ENCODE measurements around the gene WDR6.

DNA sequence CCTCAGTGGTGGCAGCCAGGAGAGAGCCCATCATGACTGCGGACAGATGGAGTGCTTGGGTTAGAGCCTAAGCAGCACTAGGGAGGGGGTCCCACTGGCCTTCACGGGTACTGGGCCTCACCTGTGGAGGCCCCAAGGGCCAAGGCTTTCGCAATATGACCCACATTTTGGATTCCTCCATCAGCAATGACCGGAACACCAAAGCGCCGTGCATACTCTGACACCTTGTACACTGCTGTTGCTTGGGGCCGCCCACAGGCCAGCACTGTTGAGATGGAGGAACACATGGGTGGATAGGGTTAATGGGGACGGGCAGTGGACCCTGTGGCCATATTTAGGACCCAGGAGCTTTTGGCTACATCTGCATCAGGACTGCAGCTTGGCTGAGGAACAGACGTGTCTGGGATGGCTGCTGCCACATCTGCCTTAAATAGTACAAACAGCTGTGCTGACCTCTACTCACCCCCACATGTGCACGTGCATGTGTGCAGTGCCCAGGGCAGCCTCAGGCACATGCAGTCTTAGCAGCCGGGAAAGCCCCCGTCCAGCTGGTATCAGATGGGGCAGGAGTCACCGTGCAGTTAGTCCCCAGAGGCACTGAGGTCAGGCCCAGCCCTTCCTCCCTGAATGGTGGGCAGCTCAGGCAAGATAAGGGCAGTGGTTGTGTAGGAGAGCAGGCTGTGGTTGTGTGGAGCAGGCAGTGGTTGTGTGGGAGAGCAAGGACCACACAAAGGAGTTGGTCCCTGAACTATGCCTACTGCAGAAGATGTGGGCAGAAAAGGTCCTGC lies 18.0 kb downstream of the WDR6 start:
- TF ChIP-seq, protein P1, sequence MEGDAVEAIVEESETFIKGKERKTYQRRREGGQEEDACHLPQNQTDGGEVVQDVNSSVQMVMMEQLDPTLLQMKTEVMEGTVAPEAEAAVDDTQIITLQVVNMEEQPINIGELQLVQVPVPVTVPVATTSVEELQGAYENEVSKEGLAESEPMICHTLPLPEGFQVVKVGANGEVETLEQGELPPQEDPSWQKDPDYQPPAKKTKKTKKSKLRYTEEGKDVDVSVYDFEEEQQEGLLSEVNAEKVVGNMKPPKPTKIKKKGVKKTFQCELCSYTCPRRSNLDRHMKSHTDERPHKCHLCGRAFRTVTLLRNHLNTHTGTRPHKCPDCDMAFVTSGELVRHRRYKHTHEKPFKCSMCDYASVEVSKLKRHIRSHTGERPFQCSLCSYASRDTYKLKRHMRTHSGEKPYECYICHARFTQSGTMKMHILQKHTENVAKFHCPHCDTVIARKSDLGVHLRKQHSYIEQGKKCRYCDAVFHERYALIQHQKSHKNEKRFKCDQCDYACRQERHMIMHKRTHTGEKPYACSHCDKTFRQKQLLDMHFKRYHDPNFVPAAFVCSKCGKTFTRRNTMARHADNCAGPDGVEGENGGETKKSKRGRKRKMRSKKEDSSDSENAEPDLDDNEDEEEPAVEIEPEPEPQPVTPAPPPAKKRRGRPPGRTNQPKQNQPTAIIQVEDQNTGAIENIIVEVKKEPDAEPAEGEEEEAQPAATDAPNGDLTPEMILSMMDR (conservative IDR thresholded peaks at IDR 0.05; ENCODE audit: low read length): no peak
- TF ChIP-seq EZH2phosphoT487 (IDR thresholded peaks at IDR 0.05; ENCODE audit: borderline replicate concordance, low read depth, low read length): no peak

Measured in OCI-LY7 (cell line).